Stimulated activated CD4-positive, alpha-beta T cell treated with anti-CD3 and anti-CD28 coated beads, Interleukin-12 subunit alpha, Interleukin-12 subunit beta, amount 100 ng/mL, for 4 hours (primary cell): ENCODE results near the gene SPTSSB.

Experiments
- DNase-seq: peaks from one replicate; pipeline ENCODE4 v3.0.0-alpha.2; 2020

Gene SPTSSB

DNA sequence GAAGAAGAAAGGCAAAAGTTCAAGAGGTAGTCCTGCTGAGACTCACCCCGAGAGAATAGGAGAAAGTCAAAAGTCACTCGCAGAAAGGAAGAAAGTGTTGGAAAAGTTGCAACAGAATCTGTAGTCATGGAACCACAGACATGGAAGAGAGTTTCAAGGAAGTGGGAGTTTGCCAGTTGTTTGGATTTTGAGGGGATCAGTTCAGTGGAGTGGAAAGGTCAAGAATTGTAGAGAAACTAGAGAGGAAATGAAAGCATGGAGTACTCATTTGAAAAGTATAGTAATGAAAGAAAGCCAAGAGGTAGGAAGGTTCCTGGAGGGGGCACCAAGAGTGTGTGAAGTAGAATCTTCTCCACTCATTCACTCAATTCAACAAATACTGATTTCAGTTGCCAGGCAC is 34.7 kb downstream of the SPTSSB start:
- DNase-seq, result no peak

DNA sequence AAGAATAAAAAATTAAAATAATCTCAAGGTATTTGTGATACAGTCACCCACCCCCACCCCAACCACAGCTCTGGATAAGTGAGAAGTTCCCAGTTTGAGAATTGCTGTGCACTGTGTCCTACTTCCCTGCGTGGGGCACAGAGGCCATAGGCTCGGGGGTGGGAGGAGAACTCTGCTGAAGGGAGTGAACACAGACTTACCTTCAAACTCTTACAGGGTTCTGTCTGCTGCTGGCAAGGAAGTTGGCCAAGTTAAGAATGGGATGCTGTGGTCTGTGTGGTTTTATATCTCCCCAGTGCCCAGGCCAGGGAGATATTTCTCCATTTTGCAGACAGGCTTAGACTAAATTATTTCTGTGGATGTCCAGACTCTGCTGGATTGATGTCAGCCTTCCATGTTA is 37.6 kb downstream of the SPTSSB start:
- DNase-seq, result no peak

DNA sequence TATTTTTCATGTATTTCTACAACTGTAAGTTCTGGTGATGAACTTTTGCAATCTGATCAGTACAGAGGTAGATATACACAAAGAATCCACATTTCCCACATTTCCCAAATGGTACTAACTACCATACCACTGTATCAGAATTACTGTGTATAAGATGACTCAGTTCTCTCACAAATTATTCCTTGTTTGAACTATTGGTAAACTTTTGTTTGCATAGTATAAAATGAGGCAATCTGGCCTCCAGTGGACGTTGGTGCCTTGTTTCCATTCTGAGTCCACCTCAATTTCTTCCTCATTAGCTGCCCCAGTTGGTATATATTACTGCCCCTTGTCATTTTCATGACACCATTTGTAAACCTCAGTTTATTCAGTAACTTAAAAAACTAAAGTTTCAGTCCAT is 38.5 kb downstream of the SPTSSB start:
- DNase-seq, result no peak

DNA sequence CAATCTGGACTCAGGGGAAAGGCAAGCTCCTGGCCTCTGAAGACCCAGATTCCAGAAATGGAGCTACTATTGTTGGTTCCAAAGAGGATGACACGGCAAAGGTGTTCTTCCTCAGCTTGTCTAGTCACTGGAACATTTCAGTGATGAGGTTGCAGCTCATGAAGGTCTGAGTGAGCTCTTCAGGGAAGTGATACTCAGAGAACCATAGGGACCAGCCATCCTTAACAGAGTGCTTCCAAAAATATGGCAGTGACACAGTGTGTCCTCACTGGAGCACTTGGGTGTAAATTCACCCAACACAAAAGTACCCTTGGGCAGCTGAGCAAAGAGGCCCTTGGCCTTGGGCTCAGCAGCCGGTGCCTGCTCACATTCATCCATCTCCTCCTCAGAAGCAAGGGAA is 46.3 kb downstream of the SPTSSB start:
- DNase-seq, result no peak

DNA sequence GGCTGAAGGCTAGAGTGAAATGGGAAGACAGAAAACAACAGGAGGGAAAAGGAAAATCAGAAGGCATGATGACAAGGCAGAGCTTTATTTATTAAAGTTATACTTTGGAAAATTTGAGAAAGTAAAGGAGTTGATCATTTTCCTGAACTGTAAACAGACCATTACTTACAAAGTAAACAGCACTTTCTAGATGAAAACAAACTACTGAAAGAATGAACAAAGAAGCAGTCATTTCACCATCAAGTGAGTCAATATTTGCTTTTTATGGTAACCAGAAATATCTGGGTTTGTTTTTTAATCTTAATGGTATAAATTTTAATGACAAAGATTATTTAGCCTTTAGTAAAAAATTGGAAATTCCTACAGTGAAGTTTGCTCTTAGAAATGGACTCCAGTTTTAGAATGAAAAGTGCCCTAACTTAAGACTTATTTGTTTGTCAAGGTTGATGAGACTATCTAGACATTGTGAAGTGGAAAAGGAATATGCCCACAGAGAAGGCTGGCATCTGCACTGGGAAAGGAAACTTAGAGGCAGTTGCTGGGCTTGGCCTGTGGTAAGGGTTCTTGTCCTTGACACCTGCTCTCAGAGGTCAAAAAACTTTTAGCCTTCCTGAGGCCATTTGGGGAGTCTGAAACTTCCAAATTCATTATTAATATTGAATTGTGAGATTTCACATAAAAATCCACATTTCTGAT is 47.2 kb downstream of the SPTSSB start:
- DNase-seq, result no peak

DNA sequence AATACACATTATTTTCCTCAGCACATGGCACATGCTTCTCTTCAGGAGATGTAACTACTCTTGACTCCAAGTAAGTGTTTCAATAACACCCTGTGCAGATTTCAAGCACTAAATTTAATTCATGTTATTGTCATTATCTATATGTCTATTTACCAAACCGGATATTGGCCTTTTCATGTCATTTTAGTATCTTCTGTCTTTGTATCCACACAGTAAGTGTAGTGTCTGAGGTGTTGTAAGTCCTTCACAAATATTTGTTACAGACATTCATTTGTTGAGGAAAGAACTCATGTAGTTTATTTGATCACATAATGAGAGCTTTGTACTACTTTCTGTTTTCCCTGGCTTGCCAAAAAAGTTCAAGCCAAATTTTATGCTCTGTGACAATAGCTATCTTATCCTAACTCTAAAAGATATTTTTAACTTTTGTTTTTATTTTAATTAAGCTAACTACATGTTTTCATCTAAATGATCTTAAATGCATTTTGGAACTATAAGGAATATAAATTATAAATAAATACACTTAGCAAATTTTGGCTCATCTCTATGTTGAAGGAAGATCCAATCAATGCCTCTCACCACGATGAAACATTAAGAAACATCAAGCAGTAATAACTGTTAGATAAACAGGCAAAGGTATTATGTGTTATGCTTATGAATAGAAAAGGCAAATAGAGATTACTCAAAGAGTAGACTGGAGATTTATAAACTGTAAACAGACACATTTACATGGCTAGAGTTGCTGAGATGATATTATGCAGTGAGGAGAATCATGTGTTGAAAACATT is 48.3 kb downstream of the SPTSSB start:
- DNase-seq, result no peak

DNA sequence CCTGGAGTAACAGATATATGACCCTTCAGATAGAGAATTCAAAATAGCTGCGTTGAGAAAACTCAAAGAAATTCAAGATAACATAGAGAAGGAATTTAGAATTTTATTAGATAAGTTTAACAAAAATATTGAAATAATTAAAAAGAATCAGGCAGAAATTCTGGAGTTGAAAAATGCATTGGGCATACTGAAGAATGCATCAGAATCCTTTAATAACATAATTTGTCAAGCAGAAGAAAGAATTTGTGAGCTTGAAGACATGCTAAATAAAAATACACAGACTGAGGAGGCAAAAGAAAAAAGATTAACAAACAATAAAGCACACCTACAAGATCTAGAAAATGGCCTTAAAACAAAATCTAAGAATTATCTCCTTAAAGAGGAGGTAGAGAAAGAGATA is 50.5 kb downstream of the SPTSSB start:
- DNase-seq, result no peak

DNA sequence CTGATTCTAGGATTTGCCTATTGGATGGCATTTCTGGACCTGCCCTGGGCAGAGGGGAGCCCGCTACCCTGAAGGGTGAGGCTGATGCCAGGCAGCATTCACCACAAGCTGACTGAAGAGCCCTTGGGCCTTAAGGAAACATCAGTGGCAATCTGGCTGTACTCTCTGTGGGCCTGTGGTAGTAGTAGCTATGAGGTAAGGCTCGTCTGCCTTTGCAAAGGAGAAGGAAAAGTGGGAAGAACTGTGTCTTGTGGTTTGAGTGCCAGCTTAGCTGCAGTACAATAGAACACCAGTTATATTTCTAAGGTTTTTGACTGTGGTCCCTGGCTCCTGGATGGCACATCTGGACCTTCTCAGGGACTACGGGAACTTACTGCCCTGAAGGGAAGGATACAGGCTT is 51.5 kb downstream of the SPTSSB start:
- DNase-seq, result no peak

DNA sequence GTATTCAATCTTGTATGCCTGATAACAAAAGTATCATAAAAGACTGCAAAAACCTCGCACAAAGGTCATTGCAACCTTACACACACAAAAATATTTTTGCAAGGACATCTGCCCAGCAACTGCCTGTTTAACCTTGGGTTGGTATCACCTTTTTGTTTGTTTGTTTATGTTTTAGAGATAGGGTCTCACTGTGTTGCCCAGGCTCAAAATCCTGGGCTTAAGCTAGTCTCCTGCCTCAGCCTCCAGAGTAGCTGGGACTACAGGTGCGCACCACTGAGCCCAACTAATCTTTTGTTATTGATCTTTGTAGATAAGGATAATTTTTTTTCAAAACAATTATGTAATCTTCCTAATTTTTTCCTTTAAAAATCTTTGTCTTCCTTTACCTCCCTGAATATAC is 54.2 kb downstream of the SPTSSB start:
- no peak for DNase-seq

DNA sequence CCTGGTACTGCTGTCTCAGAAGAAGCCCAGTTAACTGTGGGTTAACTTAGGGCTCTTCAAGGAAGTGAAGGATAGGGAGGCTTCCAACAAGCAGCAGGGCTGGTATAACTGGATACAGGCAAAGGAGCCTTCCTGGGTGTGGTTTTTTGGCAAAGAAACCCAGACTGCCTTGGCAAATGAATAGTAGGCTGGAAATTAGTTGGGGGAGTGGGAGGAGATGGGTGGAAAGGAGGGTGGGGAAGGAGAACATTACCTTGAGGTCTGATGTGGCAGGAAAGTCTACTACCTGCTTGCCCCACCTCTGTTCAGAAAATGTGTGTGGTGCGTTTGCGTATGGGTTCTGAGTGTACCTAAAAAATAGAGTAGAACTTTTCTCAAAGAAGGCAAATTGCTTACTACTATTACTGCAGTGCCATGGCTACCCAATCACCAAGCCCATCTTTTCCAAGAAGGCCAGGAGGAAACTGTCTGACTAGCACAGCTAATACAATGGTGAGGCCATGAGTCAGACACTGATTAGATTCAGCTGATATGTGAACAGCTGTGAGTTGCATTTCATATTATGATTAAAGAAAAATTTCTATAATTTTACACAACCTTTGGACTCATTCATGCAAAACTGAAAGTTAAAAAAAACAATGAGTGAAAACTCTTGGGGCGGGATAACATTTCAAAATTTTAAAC is 55.2 kb downstream of the SPTSSB start:
- DNase-seq, result no peak

DNA sequence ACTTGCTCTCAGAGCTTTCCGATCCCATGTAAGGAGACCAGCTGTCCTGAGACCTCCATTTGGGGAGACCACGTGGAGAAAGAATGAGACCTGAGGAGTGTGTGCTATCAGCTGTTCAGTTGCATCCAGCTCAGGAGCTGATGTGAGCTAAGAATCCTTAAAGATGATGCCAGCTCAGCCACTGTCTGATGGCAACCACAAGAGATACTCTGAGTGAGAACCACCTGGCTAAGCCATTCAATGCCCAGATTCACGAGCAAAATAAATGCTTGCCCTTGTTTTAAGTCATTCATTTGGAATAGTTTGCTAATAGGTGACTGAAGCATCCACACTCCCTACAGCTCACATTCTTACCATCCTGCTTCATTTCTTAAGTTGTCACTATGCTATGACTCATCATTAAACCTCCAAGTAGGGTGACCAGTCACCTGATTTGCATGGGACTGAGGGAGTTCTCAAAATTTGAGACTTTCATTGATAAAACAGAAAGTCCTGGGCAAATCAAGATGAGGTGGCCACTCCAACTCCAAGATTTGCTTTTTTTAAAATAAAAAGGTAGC is 56.4 kb downstream of the SPTSSB start:
- DNase-seq, result no peak

DNA sequence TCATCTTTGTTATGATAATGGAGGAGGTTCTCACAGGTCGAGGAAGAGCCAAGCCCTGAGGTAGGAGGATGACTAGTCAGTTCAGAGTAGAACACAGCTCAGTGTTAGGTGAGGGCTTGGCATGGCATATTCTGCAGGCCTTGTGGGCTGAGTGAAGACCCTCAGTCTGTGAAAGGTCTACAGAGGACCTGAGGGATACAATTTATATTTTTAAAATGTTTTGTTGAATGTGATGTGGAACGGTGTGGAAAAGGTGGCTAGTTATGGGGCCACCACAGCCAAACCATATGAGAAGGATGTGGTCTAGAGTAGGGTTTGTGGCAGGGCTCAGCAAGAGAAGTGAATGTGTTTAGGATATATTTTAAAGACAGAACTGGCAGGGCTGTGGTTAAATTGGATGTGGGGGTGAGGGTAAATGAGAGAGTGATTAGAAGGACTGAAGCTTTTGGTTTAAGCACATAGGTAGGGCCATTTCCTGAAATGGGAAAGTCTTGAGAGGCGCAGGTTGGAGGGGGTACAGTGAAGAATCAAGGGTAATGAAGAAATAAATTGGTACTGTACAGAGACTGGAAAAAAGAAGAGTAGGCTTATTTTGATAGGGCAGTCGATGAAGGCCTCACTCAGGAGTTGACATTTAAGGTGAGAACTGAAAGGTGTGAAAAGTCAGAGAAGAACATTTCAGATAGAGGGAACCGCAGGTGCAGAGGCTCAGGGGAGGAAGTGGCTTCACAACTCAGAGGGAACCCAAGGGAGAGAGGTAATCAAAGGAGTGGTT is 60.5 kb downstream of the SPTSSB start:
- DNase-seq, result no peak

DNA sequence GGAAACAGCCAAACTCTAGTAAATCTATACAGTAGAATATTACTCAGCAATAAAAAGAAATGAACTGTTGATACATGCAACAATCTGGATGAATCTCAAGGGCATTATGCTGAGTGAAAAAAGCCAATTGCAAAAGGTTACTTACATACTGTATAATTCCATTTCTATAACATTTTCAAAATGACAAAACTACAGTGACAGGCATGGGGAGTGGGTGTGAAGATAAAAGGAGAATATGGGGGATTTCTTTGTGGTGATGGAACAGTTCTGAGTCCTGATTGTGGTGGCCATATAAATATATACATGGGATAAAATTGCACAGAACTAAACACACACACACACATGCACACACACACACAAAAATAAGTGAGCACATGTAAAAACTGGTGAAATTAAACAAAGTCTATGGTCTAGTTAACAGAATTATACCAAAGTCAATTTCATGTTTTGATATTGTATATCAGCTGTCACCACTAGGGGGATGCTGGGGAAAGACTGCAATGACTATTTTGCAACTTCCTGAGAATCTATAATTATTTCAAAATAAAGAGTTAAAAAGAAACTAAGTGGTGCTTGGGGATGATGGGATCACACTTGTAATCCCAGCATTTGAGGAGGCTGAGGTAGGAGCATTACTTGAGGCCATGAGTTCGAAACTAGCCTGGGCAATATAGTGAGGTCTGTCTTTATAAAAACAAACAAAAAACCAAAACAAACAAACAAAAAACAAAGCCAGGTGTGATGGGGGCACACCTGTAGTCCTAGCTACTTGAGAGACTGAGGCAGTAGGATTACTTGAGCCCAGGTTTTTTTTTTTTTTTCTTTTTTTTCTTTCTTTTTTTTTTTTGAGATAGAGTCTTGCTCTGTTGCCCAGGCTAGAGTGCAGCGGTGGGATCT is 66.0 kb downstream of the SPTSSB start:
- no peak for DNase-seq

DNA sequence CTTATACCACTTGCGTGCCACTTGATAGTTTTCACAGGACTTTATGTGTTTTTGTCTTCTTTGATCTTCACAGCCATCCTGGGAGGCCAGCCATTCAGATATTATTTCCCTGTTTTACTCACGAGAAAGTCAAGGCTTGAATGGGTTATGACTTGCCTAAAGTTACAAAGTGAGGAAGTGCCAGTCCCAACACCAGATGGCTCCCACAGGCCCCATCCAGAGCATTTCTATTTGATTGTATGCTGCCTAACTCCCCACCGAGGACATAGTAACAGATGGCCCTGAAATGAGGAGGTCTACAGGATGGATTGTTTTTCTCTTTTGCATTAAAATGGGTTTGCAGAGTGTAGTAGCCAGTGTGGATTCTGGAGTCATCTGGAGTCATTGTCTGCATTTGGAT is 74.5 kb downstream of the SPTSSB start:
- DNase-seq, result no peak

DNA sequence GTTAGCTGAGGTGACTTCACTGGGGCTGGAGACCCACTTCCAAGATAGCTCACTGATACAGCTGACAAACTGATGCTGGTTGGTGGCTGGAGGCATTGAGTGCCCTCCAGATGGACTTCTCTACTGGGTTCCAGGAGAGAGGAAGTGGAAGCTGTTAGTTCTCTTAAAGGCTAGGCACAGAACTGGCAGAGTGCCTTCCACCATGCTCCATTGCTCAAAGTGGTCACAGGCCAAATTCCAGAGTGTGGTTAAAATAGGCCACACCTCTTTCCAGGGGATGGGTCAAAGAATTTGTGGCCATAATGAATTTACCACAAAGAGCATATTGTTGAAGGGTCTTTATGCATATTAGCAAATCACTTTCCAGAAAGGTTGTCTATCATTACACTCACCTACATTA is 76.0 kb downstream of the SPTSSB start:
- no peak for DNase-seq
